Measurements from ENCODE around the gene TLK2.
A peak's percentile ranks its signal among the peaks of the same experiment; 100 is the strongest.
"Not testable (repeated sequence)": the region's sequence is repeated elsewhere in the genome, so short reads cannot be mapped to it uniquely, and the experiment has no call there.

Gene TLK2

GRCh38 chr17:62536557-62536956 is 57.9 kb downstream of the TLK2 start:
- not testable (repeated sequence) for H3K27ac ChIP-seq (ENCODE audit: low read length); H3K9ac ChIP-seq (ENCODE audit: low read depth, low read length); H3K9me3 ChIP-seq (ENCODE audit: insufficient read depth, low read length, severe bottlenecking); H3K4me3 ChIP-seq (ENCODE audit: low read depth in 1 of 2, low read length in 2 of 2); H2AFZ ChIP-seq (ENCODE audit: low read depth, low read length); H3K4me2 ChIP-seq (ENCODE audit: insufficient read depth, low read length); H3K27me3 ChIP-seq (ENCODE audit: insufficient read depth, low read length, poor library complexity); H3K4me1 ChIP-seq (ENCODE audit: insufficient read depth, low read length); ATAC-seq (ENCODE audit: insufficient read depth, low read depth); H4K20me1 ChIP-seq (ENCODE audit: insufficient read depth, low read length); DNase-seq
- peaks cover 14% of the 10 kb centered on the region for H3K79me2 ChIP-seq (ENCODE audit: insufficient read depth, low read length)
- peaks cover 51% of the 10 kb centered on the region for H3K36me3 ChIP-seq (ENCODE audit: insufficient read depth, low read length)

DNA sequence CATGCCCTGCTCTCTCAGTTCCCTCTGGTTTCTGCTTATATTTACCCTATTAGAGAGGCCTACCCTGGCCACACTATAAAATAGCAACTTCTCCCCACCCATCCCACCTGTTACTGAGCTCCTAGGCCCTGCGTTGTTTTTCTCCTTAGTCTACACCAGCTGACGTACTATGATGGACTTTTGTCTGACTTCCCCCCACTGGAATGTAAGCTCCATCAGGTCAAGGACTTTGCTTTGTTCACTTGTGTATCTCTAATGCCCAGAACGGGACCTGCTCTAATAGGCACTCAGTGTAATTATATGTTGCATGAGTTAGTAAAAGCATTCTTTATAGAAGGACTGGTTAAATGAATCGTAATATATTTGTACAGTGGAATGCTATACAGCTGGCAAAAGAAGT is 62.4 kb downstream of the TLK2 start:
- not testable (repeated sequence) for H2AFZ ChIP-seq (ENCODE audit: low read depth, low read length); H3K27ac ChIP-seq (ENCODE audit: low read length); H3K4me2 ChIP-seq (ENCODE audit: insufficient read depth, low read length); DNase-seq; H3K4me3 ChIP-seq (ENCODE audit: low read depth in 1 of 2, low read length in 2 of 2); H3K27me3 ChIP-seq (ENCODE audit: insufficient read depth, low read length, poor library complexity); H3K4me1 ChIP-seq (ENCODE audit: insufficient read depth, low read length); ATAC-seq (ENCODE audit: insufficient read depth, low read depth); H3K9me3 ChIP-seq (ENCODE audit: insufficient read depth, low read length, severe bottlenecking); H3K9ac ChIP-seq (ENCODE audit: low read depth, low read length)
- Histone ChIP-seq H3K36me3 (ENCODE audit: insufficient read depth, low read length) (peaks cover 59% of the 10 kb centered on the region), H3K79me2 (ENCODE audit: insufficient read depth, low read length) (peaks cover 35% of the 10 kb centered on the region), H4K20me1 (ENCODE audit: insufficient read depth, low read length) (peaks cover 16% of the 10 kb centered on the region; the same call in 1 of the 2 replicates)

GRCh38 chr17:62543278-62543775 is 64.7 kb downstream of the TLK2 start:
- ATAC-seq (ENCODE audit: insufficient read depth, low read depth); H3K9me3 ChIP-seq (ENCODE audit: insufficient read depth, low read length, severe bottlenecking); H3K27me3 ChIP-seq (ENCODE audit: insufficient read depth, low read length, poor library complexity); H3K4me3 ChIP-seq (ENCODE audit: low read depth in 1 of 2, low read length in 2 of 2); H3K9ac ChIP-seq (ENCODE audit: low read depth, low read length); H3K4me1 ChIP-seq (ENCODE audit: insufficient read depth, low read length); H3K27ac ChIP-seq (ENCODE audit: low read length); H2AFZ ChIP-seq (ENCODE audit: low read depth, low read length); DNase-seq; H3K4me2 ChIP-seq (ENCODE audit: insufficient read depth, low read length): not testable (repeated sequence)
- H3K79me2 ChIP-seq (ENCODE audit: insufficient read depth, low read length): peaks cover 48% of the 10 kb centered on the region
- peaks cover 43% of the 10 kb centered on the region; the same call in 1 of the 2 replicates for H3K36me3 ChIP-seq (ENCODE audit: insufficient read depth, low read length)
- H4K20me1 ChIP-seq (ENCODE audit: insufficient read depth, low read length): peaks cover 16% of the 10 kb centered on the region; the same call in 1 of the 2 replicates

DNA sequence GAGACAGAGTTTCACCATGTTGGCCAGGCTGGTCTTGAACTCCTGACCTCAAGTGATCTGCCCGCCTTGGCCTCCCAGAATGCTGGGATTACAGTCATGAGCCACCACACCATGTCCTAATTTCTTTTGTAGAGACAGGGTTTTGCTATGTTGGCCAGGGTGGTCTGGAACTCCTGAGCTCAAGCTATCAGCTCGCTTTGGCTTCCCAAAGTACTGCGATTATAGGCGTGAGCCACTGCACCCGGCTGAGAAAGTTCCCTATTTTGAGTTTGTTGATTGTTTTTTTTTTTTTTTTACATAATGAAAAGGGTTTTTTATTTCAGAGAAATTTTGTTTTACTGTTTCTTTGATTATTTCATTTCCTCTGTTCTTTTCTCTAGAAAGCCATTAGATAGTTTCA is 67.4 kb downstream of the TLK2 start:
- not testable (repeated sequence) for H3K4me3 ChIP-seq (ENCODE audit: low read depth in 1 of 2, low read length in 2 of 2); H2AFZ ChIP-seq (ENCODE audit: low read depth, low read length)
- H4K20me1 ChIP-seq (ENCODE audit: insufficient read depth, low read length): peaks cover 14% of the 10 kb centered on the region; the same call in 1 of the 2 replicates

GRCh38 chr17:62552851-62553659 is 74.4 kb downstream of the TLK2 start:
- H3K9ac ChIP-seq (ENCODE audit: low read depth, low read length): peak overlapping the region; percentile 38
- H3K36me3 ChIP-seq (ENCODE audit: insufficient read depth, low read length): peaks cover 14% of the 10 kb centered on the region; the same call in 1 of the 2 replicates
- peak overlapping the region; percentile 61 for H2AFZ ChIP-seq (ENCODE audit: low read depth, low read length)
- peak overlapping the region in 1 of 2 experiments; percentile 47; a peak in 1 of 4 replicates for H3K4me3 ChIP-seq (ENCODE audit: low read depth in 1 of 2, low read length in 2 of 2)
- H3K27ac ChIP-seq (ENCODE audit: low read length): peak overlapping the region; percentile 77
- H3K79me2 ChIP-seq (ENCODE audit: insufficient read depth, low read length); H4K20me1 ChIP-seq (ENCODE audit: insufficient read depth, low read length); H3K27me3 ChIP-seq (ENCODE audit: insufficient read depth, low read length, poor library complexity); H3K9me3 ChIP-seq (ENCODE audit: insufficient read depth, low read length, severe bottlenecking); H3K4me1 ChIP-seq (ENCODE audit: insufficient read depth, low read length): not testable (repeated sequence)
- peak; percentile 48 for TF ChIP-seq CTCF (IDR thresholded peaks at IDR 0.05; ENCODE audit: borderline replicate concordance, extremely low read depth, low read length, poor library complexity, severe bottlenecking)
- peak overlapping the region; percentile 60 for H3K4me2 ChIP-seq (ENCODE audit: insufficient read depth, low read length)
- peak; percentile 96 for ATAC-seq (ENCODE audit: insufficient read depth, low read depth)
- peak; percentile 59 for DNase-seq

More for the DNA sequence above, 67.4 kb downstream of the TLK2 start:
- H3K9ac ChIP-seq (ENCODE audit: low read depth, low read length); H3K27ac ChIP-seq (ENCODE audit: low read length); H3K9me3 ChIP-seq (ENCODE audit: insufficient read depth, low read length, severe bottlenecking); H3K4me1 ChIP-seq (ENCODE audit: insufficient read depth, low read length); H3K4me2 ChIP-seq (ENCODE audit: insufficient read depth, low read length); DNase-seq; H3K27me3 ChIP-seq (ENCODE audit: insufficient read depth, low read length, poor library complexity); ATAC-seq (ENCODE audit: insufficient read depth, low read depth): not testable (repeated sequence)
- peaks cover 49% of the 10 kb centered on the region for H3K79me2 ChIP-seq (ENCODE audit: insufficient read depth, low read length)
- peaks cover 26% of the 10 kb centered on the region; the same call in 1 of the 2 replicates for H3K36me3 ChIP-seq (ENCODE audit: insufficient read depth, low read length)

DNA sequence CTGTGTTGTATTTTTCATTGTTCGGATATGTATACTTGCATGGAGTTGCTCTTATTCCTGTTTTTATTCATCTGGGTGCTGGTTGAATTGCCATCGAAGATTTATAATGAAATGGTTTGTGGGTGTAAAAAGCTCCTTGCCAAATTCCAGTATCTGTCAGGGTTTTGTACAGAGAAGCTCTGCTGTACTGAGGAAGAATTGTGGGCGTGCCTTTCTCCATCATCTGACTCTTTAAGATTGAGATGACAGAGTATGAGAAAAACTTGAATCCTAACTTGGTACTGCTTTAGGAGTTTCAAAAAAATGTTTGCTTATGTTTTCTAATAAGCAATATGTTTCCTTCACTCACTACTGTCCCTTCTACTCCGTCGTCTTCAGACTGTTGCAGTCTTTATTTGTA is 78.9 kb downstream of the TLK2 start:
- ATAC-seq (ENCODE audit: insufficient read depth, low read depth); H3K4me2 ChIP-seq (ENCODE audit: insufficient read depth, low read length); DNase-seq; H3K79me2 ChIP-seq (ENCODE audit: insufficient read depth, low read length); H3K27me3 ChIP-seq (ENCODE audit: insufficient read depth, low read length, poor library complexity); H3K4me3 ChIP-seq (ENCODE audit: low read depth in 1 of 2, low read length in 2 of 2); H3K4me1 ChIP-seq (ENCODE audit: insufficient read depth, low read length); H3K27ac ChIP-seq (ENCODE audit: low read length); H4K20me1 ChIP-seq (ENCODE audit: insufficient read depth, low read length); H3K9me3 ChIP-seq (ENCODE audit: insufficient read depth, low read length, severe bottlenecking); H3K9ac ChIP-seq (ENCODE audit: low read depth, low read length); H2AFZ ChIP-seq (ENCODE audit: low read depth, low read length): not testable (repeated sequence)
- peaks cover 32% of the 10 kb centered on the region for H3K36me3 ChIP-seq (ENCODE audit: insufficient read depth, low read length)

GRCh38 chr17:62558941-62559340 is 80.3 kb downstream of the TLK2 start:
- not testable (repeated sequence) for ATAC-seq (ENCODE audit: insufficient read depth, low read depth); H3K9me3 ChIP-seq (ENCODE audit: insufficient read depth, low read length, severe bottlenecking); H3K9ac ChIP-seq (ENCODE audit: low read depth, low read length); DNase-seq; H3K4me1 ChIP-seq (ENCODE audit: insufficient read depth, low read length); H3K27ac ChIP-seq (ENCODE audit: low read length); H3K4me3 ChIP-seq (ENCODE audit: low read depth in 1 of 2, low read length in 2 of 2); H2AFZ ChIP-seq (ENCODE audit: low read depth, low read length); H3K79me2 ChIP-seq (ENCODE audit: insufficient read depth, low read length); H3K4me2 ChIP-seq (ENCODE audit: insufficient read depth, low read length); H3K27me3 ChIP-seq (ENCODE audit: insufficient read depth, low read length, poor library complexity); H4K20me1 ChIP-seq (ENCODE audit: insufficient read depth, low read length)
- peaks cover 39% of the 10 kb centered on the region for H3K36me3 ChIP-seq (ENCODE audit: insufficient read depth, low read length)
